Skeletal muscle cell (primary cell): ENCODE results near the gene HNF1B.
A peak's percentile ranks its signal among the peaks of the same experiment; 100 is the strongest.
"Not testable (repeated sequence)": the region's sequence is repeated elsewhere in the genome, so short reads cannot be mapped to it uniquely, and the experiment has no call there.

ENCODE experiments used
- DNase-seq: peaks from one replicate; pipeline ENCODE4 v3.0.0-alpha.2; 2010; ENCODE audit warnings: low read depth
- H3K4me3 ChIP-seq: 2 replicates; pipeline ENCODE4 v1.5.1; 2011; ENCODE audit warnings: low read depth, mild to moderate bottlenecking, control low read depth, low read length, moderate library complexity

The HNF1B gene

DNA sequence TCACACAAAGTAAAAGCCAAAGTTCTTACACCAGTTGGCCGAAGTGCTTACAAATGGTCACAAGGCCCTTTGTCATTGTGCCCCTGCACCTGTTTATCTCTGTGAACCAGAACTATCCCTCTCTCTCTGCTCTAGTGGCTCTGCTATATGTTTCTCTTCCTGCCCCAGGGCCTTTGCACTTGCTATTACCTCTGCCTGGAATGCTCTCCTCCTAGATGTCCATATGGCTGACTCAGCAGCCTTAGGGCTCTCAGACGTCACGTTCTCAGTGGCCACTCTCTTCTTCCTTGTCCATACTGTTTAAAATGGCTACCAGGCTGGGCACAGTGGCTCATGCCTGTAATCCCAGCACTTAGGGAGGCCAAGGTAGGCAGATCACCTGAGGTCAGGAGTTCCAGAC, 62.9 kb downstream of the HNF1B start:
- no peak overlapping the region for H3K4me3 ChIP-seq
- DNase-seq, result no peak

- DNase-seq, H3K4me3 ChIP-seq: not testable (repeated sequence)
Measured at GRCh38 chr17:37679995-37680394, 64.9 kb downstream of the HNF1B start.

DNA sequence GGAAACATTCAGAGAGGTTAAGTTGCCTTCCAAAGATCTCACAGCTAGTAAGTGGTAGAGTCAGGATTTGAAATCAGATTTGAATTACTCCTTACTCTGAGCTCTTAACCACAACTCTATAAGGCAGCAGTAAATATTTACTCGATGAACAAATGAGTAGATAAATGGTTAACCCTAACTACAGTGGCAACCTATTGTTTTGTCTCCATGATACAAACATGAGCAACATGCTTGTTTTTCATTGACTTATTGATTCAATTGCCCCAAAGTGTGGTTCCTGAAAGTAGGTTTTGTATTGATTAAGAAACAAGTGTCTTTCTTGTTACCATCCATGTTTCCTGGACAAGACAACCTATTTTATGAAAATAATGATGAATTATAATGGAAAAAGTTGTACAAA, 66.8 kb downstream of the HNF1B start:
- no peak overlapping the region for H3K4me3 ChIP-seq
- no peak for DNase-seq

- H3K4me3 ChIP-seq, result no peak overlapping the region
- DNase-seq, result no peak
Measured at GRCh38 chr17:37677021-37677420, 67.8 kb downstream of the HNF1B start.

DNA sequence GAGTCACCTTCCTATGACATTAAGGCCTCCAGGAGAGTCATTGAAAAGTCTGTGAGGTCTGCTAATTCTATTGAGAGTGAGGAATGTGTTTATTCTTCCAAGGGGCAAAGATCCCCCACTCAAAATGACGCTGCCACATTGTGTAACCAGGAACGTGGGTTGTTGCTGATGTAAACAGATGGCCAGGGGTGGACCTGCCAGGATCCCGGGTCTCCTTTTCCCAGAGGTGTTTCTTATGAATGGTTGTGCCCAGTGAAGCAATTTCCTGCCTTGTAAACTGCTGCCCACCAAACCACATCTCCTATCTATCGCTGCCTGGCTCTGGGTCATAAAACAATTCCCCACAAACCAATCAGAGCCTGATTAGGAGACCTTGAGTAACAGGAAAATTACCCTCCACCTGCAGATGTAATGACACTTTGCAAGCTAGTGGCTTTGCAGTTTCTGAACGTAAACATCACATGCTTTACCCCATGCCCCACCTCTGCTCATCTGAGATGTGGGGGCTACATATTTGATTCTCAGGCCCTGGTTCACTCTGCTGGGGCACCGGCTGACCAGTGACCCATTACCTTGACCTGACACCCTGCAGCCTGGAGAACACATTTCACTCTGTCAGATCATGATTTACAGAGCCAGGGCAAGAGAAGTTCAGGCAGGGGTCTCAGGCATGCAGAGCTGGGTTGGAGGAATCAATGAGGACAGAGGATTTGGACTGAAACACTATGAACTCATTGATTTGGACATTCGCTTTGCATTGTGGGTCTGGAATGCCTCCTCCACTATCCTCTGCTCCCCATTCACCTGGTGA, 68.5 kb downstream of the HNF1B start:
- no peak for DNase-seq
- H3K4me3 ChIP-seq, result no peak overlapping the region

- no peak overlapping the region for H3K4me3 ChIP-seq
- no peak for DNase-seq
Measured at GRCh38 chr17:37674511-37674910, 70.3 kb downstream of the HNF1B start.

GRCh38 chr17:37673386-37673785, 71.5 kb downstream of the HNF1B start:
- no peak for DNase-seq
- no peak overlapping the region for H3K4me3 ChIP-seq

GRCh38 chr17:37672548-37673078, 72.2 kb downstream of the HNF1B start:
- no peak for DNase-seq
- no peak overlapping the region for H3K4me3 ChIP-seq

DNA sequence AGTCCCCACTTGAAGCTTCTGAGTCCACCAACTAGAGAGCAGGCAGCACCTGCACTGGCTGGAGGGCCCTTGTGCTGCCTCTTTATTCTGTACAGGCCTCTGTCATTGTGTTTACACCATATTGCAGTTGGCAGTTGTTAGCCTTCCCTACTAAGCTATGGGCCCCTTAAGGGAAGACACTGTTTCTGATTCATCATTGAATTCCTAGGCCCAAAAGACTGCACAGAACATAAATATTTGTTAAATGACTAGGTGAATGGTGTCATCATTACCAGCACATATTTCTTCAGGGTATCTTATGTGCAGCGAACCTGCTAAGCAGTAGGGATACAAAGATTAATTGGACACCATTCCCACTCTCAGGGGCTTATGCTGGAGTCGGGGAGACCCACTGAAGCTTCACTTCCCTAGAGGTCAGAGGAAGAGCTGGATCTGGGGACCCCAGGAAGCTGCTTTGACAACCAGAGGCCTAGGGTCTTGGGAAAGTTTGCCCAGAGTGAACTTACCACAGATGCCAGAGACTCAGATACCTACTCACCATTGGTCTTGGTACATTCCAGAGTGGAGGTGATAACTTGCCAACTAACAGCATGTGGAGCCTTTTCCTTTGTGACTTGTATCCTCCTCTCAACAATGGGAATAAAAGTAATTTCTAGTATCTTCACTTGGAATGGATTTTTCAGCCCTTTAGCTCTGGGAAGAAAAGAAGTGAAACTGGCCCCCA, 72.9 kb downstream of the HNF1B start:
- DNase-seq, result peak; percentile 81
- no peak overlapping the region for H3K4me3 ChIP-seq

- no peak for DNase-seq
Measured at GRCh38 chr17:37671028-37671823, 73.6 kb downstream of the HNF1B start.

DNA sequence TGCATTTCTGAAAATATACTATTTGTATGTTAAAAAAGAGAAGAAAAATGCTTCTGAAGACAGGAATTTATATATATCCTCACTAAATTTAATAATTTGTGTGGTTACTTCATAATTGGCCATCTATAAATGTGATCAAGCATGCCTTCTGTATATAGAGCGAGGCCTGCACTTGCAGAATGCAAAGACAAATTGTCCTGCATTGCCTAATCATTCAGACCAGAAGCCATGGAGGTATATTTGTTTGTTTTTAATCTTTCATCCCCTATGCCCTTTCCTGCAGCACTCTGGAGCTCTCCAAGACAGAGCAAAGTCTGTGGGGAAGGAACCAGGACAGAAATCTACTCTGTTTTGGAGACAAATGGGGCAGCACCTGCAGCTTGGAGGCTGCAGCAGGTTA, 77.8 kb downstream of the HNF1B start:
- no peak for DNase-seq
- H3K4me3 ChIP-seq, result no peak overlapping the region

More at GRCh38 chr17:37671028-37671823, 73.6 kb downstream of the HNF1B start:
- no peak overlapping the region for H3K4me3 ChIP-seq

DNA sequence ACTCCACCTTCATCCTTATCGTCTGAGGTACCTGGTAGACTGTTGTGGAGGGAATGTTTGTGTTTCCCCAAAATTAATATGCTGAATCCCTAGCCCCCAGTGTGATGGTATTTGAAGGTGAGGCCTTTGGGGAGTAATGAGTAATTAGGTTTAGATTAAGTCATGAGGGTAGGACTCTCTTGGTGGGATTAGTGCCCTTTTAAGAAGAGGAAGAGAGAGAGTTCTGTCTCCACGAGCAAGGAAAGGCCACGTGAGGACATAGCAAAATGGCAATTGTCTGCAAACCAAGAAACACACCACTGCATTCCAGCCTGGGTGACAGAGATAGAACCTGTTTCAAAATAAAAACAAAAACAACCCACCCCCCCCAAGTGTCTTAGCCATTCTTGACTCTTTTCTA, 80.6 kb downstream of the HNF1B start:
- DNase-seq, result no peak
- H3K4me3 ChIP-seq, result no peak overlapping the region

- no peak for DNase-seq
- no peak overlapping the region for H3K4me3 ChIP-seq
Measured at GRCh38 chr17:37662353-37662752, 82.5 kb downstream of the HNF1B start.

DNA sequence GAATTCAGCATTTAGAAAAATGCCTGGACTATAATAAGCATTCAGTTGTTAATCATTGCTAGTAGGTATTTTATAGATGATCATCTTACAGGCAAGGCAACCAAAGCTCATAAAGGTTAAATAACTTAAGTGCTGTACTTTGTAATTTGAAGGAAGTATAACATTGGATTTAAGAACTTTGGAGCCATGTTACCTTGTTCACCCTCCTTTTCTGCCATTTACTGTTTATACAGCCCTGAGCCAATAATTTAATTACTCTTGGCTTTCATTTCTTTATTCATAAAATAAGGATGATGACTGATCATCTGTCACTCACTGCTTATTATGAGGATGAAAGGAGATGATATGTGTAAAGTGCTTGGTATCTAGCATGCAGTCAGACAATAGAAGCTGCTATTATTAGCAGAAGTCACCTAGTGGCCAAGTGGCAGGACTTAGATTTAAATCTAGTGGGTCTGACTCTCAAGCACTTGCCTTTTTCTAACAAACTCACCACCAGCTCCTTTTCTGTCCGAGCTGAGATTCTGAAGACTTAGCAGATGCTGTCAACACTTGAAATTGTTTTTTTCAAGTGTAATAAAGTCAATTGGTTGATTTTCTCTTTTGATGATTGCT, 83.4 kb downstream of the HNF1B start:
- no peak overlapping the region for H3K4me3 ChIP-seq
- DNase-seq, result no peak

DNA sequence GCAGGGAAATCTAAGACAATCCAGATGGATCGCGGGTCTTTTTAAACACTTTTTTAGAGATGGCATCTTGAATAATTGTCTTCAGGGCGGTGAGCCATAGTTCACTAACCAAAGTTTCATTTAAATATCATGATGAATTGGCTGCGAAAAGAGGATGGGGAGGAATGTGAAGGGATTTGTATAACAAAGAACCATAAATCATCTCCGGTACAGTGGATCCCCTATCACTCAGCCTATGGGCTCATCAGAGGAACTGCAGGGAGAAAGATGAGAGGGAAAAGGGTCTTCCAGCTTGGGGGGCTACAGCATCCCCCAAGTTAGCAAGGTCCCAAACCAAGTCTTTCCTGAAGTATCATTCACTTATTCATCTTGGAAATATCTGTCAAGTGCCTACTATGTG, 84.9 kb downstream of the HNF1B start:
- DNase-seq, result no peak

GRCh38 chr17:37657202-37657601, 87.7 kb downstream of the HNF1B start:
- H3K4me3 ChIP-seq, result no peak overlapping the region
- no peak for DNase-seq

More for the DNA sequence above, 84.9 kb downstream of the HNF1B start:
- H3K4me3 ChIP-seq, result no peak overlapping the region

DNA sequence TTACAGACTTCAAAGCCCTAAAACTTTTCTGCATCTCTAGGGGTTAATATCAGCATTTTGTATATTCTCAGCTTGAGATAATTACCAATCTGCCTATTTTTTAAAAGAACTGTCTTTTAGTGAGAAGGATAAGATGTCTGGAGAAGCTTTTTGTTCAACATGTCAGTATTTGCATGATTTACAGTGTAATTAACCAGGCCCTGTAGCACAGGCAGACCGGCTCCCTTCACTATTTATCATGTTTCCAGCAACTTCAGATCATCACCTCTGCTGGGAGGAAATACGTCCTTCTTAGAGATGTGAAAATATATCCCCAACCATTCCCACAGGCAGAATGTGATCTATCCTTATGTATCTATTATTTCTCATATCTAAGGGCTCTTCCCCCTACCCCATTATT, 93.0 kb downstream of the HNF1B start:
- no peak for DNase-seq
- no peak overlapping the region for H3K4me3 ChIP-seq

DNA sequence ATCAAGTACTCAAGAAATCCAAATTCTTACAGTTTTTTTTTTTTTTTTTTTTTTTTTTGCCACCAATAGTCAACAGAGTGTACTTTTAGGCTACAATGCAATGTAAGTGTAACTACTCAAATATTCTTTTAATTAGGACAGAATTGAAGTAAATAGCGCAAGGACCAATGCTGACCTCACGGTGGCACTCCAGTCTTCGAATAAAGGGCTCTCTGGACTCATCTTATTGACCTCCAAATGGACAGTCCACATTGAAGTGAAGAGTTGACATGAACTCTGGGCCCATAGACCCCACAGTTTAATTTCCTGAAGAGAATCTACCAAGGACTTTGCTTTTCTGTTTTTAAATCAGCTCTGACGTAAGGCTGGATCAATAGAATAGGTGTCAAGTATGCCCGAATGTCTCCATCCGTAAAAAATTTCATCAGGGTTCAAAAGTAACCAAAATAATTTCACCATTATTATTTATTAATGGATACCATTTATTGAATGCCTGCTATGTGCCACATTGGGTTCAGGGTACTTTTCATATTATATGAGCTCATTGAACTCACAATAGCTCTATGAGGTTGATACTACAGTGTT, 94.3 kb downstream of the HNF1B start:
- DNase-seq, result no peak
- no peak overlapping the region for H3K4me3 ChIP-seq

DNA sequence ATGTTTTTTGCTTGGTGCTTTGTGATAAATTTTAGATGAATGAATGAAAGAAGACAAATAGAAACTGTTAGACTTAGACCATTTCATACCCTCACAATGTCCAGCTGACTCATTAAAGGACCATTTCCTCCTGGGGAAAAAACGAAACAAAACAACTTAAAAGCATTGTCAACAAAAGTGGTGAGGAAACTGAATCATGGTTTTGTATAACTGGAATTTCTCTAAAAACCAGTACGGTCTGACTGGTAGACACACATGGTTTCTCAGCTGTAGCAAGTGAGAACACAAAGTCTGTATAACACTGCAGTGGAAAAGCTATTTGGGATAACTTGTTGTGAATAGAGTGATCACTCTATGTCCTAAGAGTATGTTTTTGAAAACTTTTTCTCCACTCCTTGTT, 96.3 kb downstream of the HNF1B start:
- no peak for DNase-seq
- H3K4me3 ChIP-seq, result no peak overlapping the region
